ENCODE data around the gene TAS2R60. TPM values are rescaled to one million over a fixed set of nuclear protein-coding genes. Genes with fewer than 3 reads are reported as not detected.

TAS2R60 gene
- polyA plus RNA-seq, 3 donors = 0.35 TPM; not detected in 2

GRCh38 chr7:143415742-143416397 is 27.4 kb upstream of the TAS2R60 start:
- no peaks in the 10 kb centered on the region for H3K27me3 ChIP-seq (ENCODE audit: control insufficient read depth in 2 of 2, insufficient read depth in 2 of 2, low read length in 2 of 2)
- peak overlapping the region in 1 of 2 donors; percentile 38 for H3K27ac ChIP-seq (ENCODE audit: low read depth in 1 of 2, low read length in 2 of 2)
- intact Hi-C loops (cut with micrococcal nuclease) = loop anchor here (5.0 to 10.0 kb wide), 4 partner anchors 34 to 171 kb away; partner anchors contain the start of genes ZYX (in 2 of the 2) and FAM131B (in 1 of the 2)
- peaks cover 59% of the 10 kb centered on the region for H3K4me1 Mint-ChIP-seq
- H3K36me3 ChIP-seq (replicated peaks in 1 of 2; ENCODE audit: control insufficient read depth in 1 of 2, insufficient read depth in 2 of 2, low read length in 2 of 2) = peaks cover 0 to 26% of the 10 kb centered on the region in 2 donors
- peaks cover 25 to 26% of the 10 kb centered on the region in 2 donors for H3K36me3 Mint-ChIP-seq
- no peak overlapping the region for H3K9ac ChIP-seq (ENCODE audit: insufficient read depth, low read length, poor library complexity, severe bottlenecking)
- peaks cover 65% of the 10 kb centered on the region for H3K79me2 ChIP-seq (ENCODE audit: insufficient read depth, low read length)
- H3K4me2 ChIP-seq (replicated peaks; ENCODE audit: extremely low read depth, low read length, poor library complexity, severe bottlenecking) = peak overlapping the region; percentile 13
- no peaks in the 10 kb centered on the region for H4K20me1 ChIP-seq (ENCODE audit: insufficient read depth, low read length)
- WGBS (ENCODE audit: insufficient coverage) = 94% methylated on average over 6 of the region's 8 CpGs
- no peak for TF ChIP-seq CTCF (IDR thresholded peaks at IDR 0.05)
- no peak overlapping the region for H2AFZ ChIP-seq (ENCODE audit: insufficient read depth, low read depth, low read length, poor library complexity, severe bottlenecking)
- no peaks in the 10 kb centered on the region for H3K9me3 ChIP-seq (replicated peaks in 1 of 2; ENCODE audit: control insufficient read depth in 1 of 2, insufficient read depth in 1 of 2, low read length in 2 of 2)
- DNase-seq = no peak
- H3K4me3 Mint-ChIP-seq = no peak overlapping the region
- no peaks in the 10 kb centered on the region for H3K27me3 Mint-ChIP-seq (ENCODE audit: low read depth in 3 of 3)
- peak overlapping the region in 4 of 7 donors; percentile 4 to 88 (median 48) for H3K27ac Mint-ChIP-seq
- peaks cover 33 to 64% of the 10 kb centered on the region in 2 donors for H3K4me1 ChIP-seq (ENCODE audit: control insufficient read depth in 1 of 2, insufficient read depth in 2 of 2, low read length in 2 of 2)
- H3K4me3 ChIP-seq (replicated peaks in 1 of 3; ENCODE audit: low read depth in 2 of 3, low read length in 3 of 3) = no peak overlapping the region
- peaks cover 3 to 13% (median 8%) of the 10 kb centered on the region in 7 donors for H3K9me3 Mint-ChIP-seq

- H3K27me3 Mint-ChIP-seq (ENCODE audit: low read depth in 3 of 3) = no peaks in the 10 kb centered on the region
- H3K9me3 Mint-ChIP-seq = peaks cover 3 to 14% (median 9%) of the 10 kb centered on the region in 7 donors
- peaks cover 58% of the 10 kb centered on the region for H3K79me2 ChIP-seq (ENCODE audit: insufficient read depth, low read length)
- H3K4me1 ChIP-seq (ENCODE audit: control insufficient read depth in 1 of 2, insufficient read depth in 2 of 2, low read length in 2 of 2) = peaks cover 25 to 56% of the 10 kb centered on the region in 2 donors
- peaks cover 51% of the 10 kb centered on the region for H3K4me1 Mint-ChIP-seq
- no peaks in the 10 kb centered on the region for H4K20me1 ChIP-seq (ENCODE audit: insufficient read depth, low read length)
- H3K9ac ChIP-seq (ENCODE audit: insufficient read depth, low read length, poor library complexity, severe bottlenecking) = no peak overlapping the region
- peak; percentile 43 to 69 (median 52) for DNase-seq
- no CpG with 5 or more reads among the region's 3 CpGs for WGBS (ENCODE audit: insufficient coverage)
- intact Hi-C loops (cut with micrococcal nuclease) = loop anchor here (5.0 to 10.0 kb wide), 4 partner anchors 34 to 172 kb away; partner anchors contain the start of genes ZYX (in 2 of the 2) and FAM131B (in 1 of the 2)
- H3K4me3 ChIP-seq (replicated peaks in 1 of 3; ENCODE audit: low read depth in 2 of 3, low read length in 3 of 3) = no peak overlapping the region
- peaks cover 0 to 32% of the 10 kb centered on the region in 2 donors for H3K36me3 ChIP-seq (replicated peaks in 1 of 2; ENCODE audit: control insufficient read depth in 1 of 2, insufficient read depth in 2 of 2, low read length in 2 of 2)
- no peak overlapping the region for H2AFZ ChIP-seq (ENCODE audit: insufficient read depth, low read depth, low read length, poor library complexity, severe bottlenecking)
- no peak overlapping the region for H3K27ac Mint-ChIP-seq
- peaks cover 29 to 31% of the 10 kb centered on the region in 2 donors for H3K36me3 Mint-ChIP-seq
- H3K9me3 ChIP-seq (replicated peaks in 1 of 2; ENCODE audit: control insufficient read depth in 1 of 2, insufficient read depth in 1 of 2, low read length in 2 of 2) = no peaks in the 10 kb centered on the region
- no peaks in the 10 kb centered on the region for H3K27me3 ChIP-seq (ENCODE audit: control insufficient read depth in 2 of 2, insufficient read depth in 2 of 2, low read length in 2 of 2)
- H3K4me2 ChIP-seq (replicated peaks; ENCODE audit: extremely low read depth, low read length, poor library complexity, severe bottlenecking) = peak overlapping the region; percentile 12
- H3K27ac ChIP-seq (ENCODE audit: low read depth in 1 of 2, low read length in 2 of 2) = no peak overlapping the region
- TF ChIP-seq CTCF (IDR thresholded peaks at IDR 0.05) = peak; percentile 88
- no peak overlapping the region for H3K4me3 Mint-ChIP-seq
Measured at GRCh38 chr7:143416565-143417149, 26.6 kb upstream of the TAS2R60 start.

Data from CD14-positive monocyte (primary cell).